Germinal center (tissue), 1 donor: ENCODE measurements around the gene SEC16B.

Experiments
- DNase-seq: peaks from one replicate; pipeline ENCODE4 v3.0.0; 2012; ENCODE audit warnings: mixed read lengths, low spot score

Gene SEC16B

DNA sequence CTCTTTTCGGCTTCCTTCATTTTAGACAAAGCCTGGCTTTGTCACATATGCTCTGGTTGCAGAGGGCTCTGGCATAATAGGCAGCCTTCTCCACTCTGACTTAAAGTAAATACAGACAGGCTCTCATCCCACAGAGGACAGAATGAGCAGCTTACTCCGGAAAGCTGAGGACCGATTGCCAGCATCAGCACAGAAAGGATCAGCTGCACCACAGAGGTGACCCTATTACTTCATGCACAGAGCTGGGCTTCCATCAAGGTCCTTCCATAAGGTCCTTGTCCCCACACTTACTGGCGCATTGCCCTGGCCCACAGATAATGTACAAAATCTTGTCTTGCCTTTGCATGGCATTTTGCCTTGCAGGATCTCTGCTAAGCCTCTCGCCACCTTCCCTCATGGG lies 67.6 kb downstream of the SEC16B start:
- no peak for DNase-seq

GRCh38 chr1:177897998-177898654 lies 71.7 kb downstream of the SEC16B start:
- DNase-seq: no peak

- DNase-seq: no peak
Observed at GRCh38 chr1:177897281-177897997, 72.4 kb downstream of the SEC16B start.
